M059J (cell line): ENCODE measurements around the gene FRMPD2. TPM values are rescaled to one million over a fixed set of nuclear protein-coding genes. Genes with fewer than 3 reads are reported as not detected.
"Not testable (repeated sequence)": the region's sequence is repeated elsewhere in the genome, so short reads cannot be mapped to it uniquely, and the experiment has no call there.

Experiments
- DNase-seq: peaks from one replicate; pipeline ENCODE4 v3.0.0-alpha.2; 2012; ENCODE audit warnings: low read depth
- total RNA-seq: library from RNA; depleted of rRNA; stranded (reverse); fragments of >200 nt; shearing (Covaris generic); gene quantifications from 2 replicates; pipeline ENCODE4 v1.2.3, GENCODE V29; 2014

FRMPD2 gene
- total RNA-seq, 1 experiment from 2014 or later: not detected

DNA sequence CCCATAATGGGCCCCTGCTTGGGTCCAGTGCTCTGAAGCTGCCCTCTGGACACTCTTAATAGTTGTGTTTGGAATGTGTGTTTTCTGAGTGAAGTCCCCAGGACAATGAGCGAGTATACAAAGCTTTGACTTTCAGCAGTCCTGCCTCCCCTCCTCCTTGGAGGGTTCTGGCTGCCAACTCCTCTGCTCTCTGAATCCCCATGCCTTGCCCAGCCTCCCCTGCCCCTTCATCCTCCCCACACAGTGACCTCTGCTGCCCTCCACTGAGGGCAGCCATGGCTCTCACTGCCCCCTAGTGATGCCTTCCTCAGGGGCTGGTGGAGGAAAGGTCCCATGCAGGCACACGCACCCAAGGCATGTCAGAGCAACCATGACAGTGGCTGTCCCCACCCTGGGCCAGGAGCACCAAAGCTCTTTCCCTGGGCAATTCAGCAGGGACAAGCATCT is 40.9 kb downstream of the FRMPD2 start:
- no peak for DNase-seq

DNA sequence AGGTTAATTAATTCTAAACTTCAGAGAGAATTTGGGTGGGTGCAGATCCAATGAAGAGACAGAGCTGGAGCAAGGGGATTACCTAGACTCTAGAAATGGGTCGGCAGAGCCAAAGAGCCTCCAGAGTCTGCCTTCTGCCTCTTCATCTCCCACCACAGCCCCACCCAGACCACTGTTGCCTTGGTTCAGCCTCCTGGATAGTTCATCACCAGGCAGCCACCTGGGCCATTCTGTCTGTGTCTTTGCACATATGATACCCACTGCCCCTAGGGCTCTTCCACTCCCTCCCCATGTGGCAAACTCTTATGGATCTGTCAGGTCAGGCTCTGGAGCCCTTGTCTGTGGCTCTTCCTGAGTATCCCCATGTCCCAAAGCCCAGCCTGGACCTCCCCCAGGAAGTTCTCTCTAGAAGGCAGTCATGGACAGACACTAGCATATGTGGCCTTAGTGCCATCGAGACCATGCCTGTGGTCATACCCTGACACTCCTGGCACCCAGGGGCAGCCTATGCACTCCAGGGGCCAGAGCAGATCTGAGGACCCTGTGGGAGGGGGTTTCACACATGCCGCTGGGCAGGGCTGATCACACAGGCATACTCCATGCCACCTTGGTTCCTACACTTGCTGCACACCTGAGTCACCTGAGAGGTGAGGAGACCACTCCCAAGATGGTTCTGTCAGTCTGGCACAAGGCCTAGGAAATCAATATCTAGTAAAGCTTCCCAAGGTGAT is 41.6 kb downstream of the FRMPD2 start:
- DNase-seq: no peak

DNA sequence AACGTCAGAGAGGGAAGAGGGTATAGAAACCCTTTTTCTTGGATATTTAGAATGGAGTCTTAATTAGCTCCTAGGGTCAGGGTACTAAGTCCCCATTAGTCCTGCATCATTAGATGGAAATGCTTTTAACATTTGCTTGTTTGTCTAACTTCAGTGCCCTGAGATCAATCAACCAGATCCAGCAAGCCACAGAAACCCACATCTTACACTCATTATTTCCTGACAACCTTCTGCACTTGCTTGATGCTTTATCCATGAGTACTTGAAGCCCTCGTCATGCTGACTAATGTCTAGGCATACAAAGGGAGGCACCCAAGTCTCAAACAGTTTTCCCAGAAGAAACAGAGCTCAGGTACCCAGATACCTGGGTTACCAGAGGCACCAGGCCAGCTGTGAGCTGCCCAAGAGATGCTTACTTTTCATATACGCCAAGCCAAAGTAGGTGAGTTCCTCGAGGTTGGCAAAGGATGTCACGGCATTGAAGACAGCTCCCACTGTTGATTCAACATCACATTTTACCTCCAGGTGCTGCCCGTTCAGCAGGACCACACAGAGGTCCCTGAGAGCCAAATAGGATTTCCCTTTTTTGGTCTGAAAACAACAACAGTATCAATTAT is 42.7 kb downstream of the FRMPD2 start:
- DNase-seq: peak; percentile 33

DNA sequence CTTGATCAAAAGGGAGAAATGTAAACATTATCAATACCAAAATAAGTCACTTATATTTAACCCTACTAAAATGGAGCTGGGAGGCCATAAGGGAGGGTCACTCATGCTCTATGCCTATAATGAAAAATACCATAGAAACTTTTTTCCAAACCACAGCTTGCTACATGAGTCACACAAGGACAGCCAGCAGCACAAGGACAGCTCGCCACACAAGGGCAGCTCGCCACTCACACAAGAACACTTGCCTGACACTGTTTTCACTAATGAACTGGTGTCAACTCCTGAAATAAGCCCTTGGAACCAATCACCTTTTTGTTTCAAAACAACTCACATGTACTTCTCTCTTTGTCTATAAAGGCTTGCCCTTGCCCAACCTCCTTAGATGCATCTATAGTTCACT is 43.3 kb downstream of the FRMPD2 start:
- peak; percentile 55 for DNase-seq

GRCh38 chr10:48227213-48227612 is 47.3 kb downstream of the FRMPD2 start:
- no peak for DNase-seq

GRCh38 chr10:48224979-48225560 is 49.4 kb downstream of the FRMPD2 start:
- peak; percentile 46 for DNase-seq

DNA sequence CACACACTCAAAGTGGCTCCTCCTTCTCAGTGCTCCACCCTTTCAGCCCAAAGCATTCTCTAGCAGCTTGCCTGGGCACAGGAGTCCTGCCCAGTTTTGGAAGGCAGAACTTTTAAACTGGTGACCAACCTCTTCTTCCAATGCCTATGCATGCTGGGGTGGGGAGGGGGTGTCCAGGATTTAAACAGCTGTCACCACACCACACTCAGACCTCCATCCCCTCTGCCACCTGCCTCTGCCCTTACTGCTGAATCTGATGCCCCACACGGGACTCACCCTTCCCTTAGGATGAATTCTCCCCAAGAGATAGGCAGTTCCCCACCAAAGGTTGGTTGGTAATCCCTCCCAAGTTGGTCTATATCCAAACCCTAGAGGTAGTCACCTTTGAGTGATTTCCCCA is 50.2 kb downstream of the FRMPD2 start:
- no peak for DNase-seq

DNA sequence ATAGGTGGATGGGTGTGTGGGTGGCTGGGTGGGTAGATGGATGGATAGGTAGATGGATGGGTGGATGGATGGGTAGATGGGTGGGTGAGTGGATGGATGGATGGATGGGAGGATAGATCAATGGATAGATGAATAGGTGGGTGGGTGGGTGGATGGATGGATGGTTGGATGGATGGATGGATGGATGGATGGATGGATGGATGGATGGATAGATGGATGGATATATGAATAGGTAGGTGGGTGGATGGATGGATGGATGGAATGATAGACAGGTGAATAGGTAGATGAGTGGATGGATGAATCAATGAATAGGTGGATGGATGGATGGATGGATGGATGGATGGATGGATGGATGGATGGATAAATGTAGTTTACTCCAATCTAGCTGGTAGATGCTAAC is 52.7 kb downstream of the FRMPD2 start:
- no peak for DNase-seq

DNA sequence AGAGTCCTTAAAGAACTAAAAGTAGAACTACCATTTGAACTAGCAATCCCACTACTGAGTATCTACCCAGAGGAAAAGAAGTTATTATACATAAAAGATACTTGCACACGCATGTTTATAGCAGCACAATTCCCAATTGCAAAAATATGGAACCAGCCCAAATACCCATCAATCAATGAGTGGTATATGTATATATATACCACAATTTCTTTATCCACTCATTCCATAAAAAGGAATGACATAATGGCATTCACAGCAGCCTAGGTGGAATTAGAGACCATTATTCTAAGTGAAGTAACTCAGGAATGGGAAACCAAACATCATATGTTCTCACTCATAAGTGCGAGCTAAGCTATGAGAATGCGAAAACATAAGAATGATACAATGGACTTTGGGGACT is 53.5 kb downstream of the FRMPD2 start:
- not testable (repeated sequence) for DNase-seq

GRCh38 chr10:48219194-48219593 is 55.3 kb downstream of the FRMPD2 start:
- no peak for DNase-seq

- no peak for DNase-seq
These were observed 57.8 kb downstream of the FRMPD2 start for GRCh38 chr10:48216744-48217143.

- DNase-seq: no peak
These were observed 58.3 kb downstream of the FRMPD2 start for GRCh38 chr10:48216204-48216505.

DNA sequence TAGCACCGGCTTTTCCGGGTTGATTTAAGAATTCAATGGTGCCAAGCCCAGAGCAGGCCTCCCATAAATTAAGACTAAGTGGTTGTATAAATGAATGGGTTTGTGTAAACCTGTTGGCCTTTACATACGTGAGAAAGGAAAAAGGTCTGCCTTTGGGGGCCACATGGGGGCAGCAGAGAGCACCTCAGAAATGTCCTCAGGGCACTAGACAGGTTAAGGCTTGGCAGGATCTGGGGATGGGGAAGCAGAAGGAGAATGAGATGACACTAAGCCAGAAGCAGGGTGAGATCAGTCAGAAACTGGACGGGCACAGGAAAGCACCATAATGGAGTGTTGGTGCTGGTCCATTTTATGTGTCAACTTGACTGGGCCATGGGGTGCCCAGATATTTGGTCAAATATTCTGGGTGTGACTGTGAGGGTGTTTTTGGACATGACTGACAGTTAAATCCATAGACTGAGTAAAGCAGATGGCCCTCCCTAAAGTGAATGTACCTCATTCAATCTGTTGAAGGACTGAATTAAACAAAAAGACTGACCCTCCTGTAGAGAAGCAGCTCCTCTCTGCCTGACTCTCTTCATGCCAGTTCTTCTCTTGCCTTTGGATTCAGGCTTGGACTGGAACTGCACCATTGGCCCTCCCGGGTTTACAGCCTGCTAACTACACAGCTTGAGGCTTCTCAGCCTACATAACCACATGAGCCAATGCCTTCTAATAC is 58.9 kb downstream of the FRMPD2 start:
- peak; percentile 52 for DNase-seq

DNA sequence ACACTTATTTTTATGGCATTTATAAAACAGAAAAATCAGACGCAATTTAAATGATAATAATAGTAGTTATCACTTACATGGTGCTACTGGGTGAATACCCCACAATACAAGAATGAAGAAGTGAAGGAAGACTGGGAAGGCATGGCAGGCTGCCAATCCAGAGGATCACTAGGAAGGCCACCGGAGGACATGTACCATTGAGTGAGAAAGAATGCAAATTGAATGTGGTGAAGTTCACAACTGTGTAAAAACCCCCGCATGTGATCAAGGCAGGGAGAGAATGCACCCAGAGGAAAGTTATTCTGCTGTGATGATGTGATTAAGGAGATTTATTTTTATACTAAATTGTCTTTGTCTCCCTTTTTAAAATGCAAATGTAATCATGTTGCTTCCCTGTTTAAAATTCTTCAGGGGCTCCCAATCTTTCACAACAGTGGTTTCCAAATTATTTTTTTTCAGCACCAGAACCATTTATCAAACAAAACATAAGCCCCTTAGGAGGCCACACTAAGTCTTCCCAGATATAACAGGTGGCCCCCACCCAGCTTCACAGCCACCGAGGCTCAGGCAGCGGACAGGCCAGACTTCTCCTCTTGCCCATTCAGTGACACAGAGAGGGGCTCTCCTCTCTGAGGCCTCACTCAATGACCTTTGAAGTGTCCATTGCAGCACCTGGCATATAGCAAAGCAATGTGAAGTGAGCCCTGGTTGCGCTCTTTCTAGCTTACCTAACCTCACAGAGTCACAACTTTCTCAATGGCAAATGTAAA is 59.6 kb downstream of the FRMPD2 start:
- DNase-seq: no peak

- no peak for DNase-seq
These were observed 61.4 kb downstream of the FRMPD2 start for GRCh38 chr10:48213047-48213446.

- no peak for DNase-seq
These were observed 62.7 kb downstream of the FRMPD2 start for GRCh38 chr10:48211777-48212176.

- DNase-seq: no peak
These were observed 63.5 kb downstream of the FRMPD2 start for GRCh38 chr10:48210966-48211365.

DNA sequence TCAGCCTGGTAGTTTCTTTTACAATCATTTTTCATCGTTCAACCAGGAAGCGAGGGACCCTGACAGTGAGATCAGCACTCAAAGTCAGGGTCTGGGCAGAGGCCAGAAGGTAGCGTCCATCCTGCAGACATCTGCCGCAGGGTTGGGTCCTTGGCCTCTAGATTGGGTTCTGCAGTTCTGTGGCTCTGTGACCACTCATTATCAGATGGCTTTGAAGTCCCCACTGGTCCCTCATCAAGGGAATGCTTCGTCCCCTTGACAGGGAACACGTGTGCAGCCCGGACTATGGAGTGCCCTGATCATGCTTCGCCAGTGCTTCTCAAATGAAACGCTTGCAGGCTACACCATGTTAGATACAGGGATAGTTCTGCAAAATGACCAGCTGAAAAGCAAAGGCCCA is 64.1 kb downstream of the FRMPD2 start:
- DNase-seq: no peak

DNA sequence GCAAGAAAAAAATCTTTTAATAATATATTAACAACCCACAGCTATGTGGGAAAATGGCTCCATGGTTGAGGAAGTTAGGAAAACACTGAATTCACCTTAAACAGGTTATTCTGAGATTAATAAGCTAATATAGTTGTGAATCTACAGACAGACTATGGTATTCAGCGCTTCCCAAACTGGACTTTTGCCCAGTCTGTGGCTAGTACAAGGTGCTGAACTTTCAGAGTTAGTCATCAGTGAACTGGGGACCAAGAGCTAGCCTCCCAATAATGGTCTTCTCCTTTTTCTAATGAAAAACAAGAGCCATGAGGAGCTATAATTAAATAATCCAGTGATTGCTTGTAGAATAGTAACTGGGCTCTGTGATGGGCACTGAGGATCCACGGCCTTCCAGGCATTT is 65.3 kb downstream of the FRMPD2 start:
- peak; percentile 69 for DNase-seq

- DNase-seq: no peak
These were observed 66.6 kb downstream of the FRMPD2 start for GRCh38 chr10:48207853-48208252.

GRCh38 chr10:48206482-48207250 is 67.8 kb downstream of the FRMPD2 start:
- no peak for DNase-seq
